GM20000 (cell line): ENCODE data around the gene CPLX3.

Source experiments
- DNase-seq: peaks from one replicate; pipeline ENCODE4 v3.0.0; 2012; ENCODE audit warnings: low spot score
- TF ChIP-seq, protein P1 (sequence below): IDR thresholded peaks from 2 replicates; pipeline ENCODE4 v1.5.1; 2012; ENCODE audit warnings: mild to moderate bottlenecking, control low read depth; ENCODE audit errors: extremely low read depth, missing control alignments

The CPLX3 gene

DNA sequence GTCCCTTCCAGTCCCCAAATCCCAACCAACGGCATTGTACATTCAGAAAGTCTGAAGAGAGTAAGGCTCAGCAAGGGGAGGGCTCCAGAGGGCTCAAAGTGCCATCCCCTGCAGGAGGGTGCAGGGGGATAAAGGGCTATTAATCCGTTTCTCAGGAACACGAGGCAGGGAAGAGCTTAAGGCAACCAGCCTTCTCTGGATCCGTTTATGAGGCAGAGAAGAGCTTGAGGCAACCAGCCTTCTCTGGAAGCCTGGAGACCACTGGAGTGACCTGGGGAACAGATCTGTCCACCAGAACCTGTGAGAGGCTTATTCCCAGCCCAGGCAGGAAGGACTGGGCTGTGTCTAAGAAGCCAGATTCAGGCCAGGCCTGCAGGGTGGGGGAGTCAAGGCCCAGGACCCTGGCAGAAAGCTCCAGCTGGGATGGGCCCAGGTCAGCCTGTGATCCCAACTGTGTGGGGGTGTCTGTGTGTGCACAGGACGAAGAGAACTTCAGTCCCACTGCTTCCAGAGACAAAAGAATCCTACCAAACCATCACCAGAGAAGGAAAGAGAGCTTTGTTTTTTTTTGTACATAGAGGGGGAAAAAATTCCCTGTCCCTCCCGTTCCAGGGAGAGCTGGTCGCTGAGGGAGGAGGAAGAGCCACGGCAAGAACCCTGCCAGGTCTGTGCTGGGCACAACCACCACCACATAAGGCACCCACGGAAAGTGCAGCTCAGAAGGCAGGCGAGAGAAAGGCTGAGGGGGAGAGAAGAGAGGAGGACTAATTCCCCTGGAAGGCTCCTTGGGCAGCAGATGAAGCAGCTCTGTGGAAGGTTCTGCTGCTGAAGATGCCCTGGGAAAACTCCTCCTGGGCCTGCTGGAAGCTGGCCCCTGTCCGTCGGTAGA, 18.1 kb downstream of the CPLX3 start:
- peak; percentile 12 for DNase-seq
- TF ChIP-seq, protein P1, sequence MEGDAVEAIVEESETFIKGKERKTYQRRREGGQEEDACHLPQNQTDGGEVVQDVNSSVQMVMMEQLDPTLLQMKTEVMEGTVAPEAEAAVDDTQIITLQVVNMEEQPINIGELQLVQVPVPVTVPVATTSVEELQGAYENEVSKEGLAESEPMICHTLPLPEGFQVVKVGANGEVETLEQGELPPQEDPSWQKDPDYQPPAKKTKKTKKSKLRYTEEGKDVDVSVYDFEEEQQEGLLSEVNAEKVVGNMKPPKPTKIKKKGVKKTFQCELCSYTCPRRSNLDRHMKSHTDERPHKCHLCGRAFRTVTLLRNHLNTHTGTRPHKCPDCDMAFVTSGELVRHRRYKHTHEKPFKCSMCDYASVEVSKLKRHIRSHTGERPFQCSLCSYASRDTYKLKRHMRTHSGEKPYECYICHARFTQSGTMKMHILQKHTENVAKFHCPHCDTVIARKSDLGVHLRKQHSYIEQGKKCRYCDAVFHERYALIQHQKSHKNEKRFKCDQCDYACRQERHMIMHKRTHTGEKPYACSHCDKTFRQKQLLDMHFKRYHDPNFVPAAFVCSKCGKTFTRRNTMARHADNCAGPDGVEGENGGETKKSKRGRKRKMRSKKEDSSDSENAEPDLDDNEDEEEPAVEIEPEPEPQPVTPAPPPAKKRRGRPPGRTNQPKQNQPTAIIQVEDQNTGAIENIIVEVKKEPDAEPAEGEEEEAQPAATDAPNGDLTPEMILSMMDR: no peak

DNA sequence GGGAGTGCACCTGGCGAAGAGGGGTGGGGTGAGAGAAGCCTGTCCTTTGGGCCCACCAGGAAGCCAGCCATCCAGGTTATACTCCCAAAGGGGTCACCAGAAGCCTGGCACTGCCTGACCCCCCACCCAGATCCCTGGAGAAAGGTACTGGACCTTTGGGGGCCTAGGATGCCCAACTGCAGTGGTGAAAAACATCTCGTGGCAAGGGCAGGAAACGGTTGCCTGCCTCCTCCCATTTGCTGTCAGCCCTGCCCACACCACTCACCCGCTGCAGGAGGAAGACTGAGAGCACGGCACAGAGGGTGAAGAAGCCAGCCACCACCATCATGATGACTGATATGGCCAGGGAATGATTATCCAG, 18.8 kb downstream of the CPLX3 start:
- DNase-seq: no peak
- TF ChIP-seq, protein P1: no peak

DNA sequence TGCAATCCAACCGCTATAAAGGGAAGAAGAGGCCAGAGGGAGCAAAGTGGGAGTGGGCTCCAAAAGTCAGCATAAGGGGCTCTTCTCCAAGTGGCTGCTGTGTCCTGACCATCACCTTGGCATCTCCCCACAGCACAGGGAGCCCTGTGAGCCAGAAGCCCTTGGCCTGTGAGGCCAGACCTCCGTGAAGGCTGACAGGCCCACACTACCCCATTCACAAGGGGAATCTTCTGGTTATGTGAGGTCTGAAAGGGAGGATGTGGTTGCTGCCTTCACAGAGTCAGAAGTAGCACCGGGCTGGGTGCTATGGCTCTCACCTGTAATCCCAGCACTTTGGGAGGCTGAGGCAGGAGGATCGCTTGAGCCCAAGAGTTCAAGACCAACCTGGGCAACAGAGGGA, 19.2 kb downstream of the CPLX3 start:
- peak; percentile 12 for DNase-seq
- TF ChIP-seq, protein P1: no peak

DNA sequence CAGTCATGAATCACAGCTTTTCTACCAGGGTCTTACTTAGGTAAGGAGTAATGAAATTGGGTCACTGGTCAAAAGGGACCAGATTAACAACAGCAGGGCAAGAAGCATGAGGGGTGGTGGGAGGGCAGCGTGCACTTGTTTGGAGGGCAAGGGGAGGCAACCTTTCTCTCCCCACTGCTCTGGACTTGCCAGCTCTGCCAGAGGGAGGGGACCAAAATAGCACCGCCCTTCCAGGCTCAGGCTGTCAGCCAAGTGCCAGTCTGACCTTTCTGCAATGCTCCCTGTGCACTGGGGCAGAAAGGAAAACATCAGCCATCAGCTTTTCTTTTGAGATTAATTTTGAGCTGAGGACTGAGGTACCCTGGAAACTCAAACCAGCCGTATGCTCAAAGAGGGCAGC, 21.0 kb downstream of the CPLX3 start:
- TF ChIP-seq, protein P1: no peak
- no peak for DNase-seq

DNA sequence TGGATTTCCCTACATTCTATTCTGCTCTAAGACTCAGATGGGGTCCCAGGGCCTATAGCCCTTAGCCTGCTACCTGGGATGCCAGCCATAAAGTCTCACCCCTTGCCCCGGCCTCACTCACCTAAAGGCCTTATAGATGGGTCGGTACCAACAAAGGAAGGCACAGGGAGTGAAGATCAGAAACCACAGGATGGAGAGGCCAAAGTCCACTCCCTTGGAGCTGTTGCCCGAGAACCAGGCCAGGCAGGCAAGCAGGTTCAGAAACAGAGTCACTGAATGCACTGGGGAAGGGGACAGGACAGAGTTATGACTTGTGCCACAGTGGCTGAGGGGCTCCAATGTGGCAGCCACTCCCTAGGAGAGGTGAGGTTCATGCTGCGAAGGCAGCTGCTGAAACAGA, 24.0 kb downstream of the CPLX3 start:
- TF ChIP-seq, protein P1: no peak
- DNase-seq: no peak

DNA sequence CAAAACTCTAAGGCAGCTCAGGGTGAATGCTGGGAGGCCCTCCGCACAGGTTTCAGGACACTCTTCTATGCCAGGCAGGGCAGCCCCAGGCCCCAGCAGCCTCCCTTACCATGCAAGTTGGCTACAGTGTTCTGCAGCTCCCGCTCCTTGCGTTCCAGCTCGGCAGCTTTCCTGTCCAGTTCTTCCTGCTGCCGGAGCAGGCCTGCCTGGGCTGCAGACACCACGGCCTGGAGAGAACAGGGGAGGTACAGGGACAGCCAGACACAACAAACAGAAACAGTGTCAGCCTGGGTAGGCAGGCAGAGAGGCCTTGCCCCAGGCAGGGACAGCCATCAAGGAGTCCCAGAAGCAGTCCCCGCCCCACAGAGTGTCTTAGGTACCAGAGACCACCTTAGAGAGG, 25.5 kb downstream of the CPLX3 start:
- TF ChIP-seq, protein P1: no peak
- no peak for DNase-seq

DNA sequence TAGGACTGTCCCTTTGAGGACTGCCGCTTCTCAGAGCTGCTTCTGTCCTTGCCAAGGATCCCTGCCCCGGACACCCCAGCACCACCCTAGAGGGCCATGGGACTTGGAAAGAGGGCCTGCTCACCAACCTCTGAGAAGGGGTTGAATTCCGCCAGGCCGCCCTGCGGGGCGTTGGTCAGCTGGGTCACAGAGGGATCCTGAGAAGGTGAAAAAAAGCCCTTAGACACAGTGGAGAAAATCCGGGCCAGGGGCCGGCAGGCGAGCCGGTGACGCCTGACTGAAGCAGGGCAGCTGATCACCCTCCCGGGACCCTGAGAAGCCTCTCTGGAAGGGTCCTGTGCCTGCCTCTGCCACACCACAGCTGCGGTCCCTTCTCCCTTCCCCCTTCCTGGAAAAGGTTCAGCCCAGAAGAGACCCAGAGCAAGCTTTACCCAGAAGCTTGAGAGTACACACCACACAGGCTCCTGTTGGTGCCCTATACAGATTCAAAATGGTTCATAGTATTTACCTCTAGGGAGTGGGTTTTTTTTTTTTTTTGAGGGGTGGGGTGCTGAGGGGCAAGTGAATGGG, 28.1 kb downstream of the CPLX3 start:
- TF ChIP-seq, protein P1: no peak

More for the DNA sequence above, 28.1 kb downstream of the CPLX3 start:
- no peak for DNase-seq
